K562 (cell line): ENCODE data around the gene SLC9A7. TPM values are rescaled to one million over a fixed set of nuclear protein-coding genes. Genes with fewer than 3 reads are reported as not detected.

Experiments
- ATAC-seq: fragments of 200-7000 bp; cut with Tn5 transposase; 3 replicates; pipeline ENCODE4 v1.9.1; 2020; ENCODE audit warnings: moderate library complexity
- BruUV-seq: library from RNA; stranded (reverse); fragments of 400-500 nt; replicated peaks from 2 replicates; lab custom pipeline; 2021; lab: Mats Ljungman, UMichigan
- CTCF ChIA-PET: fragments of 300-600 bp; formaldehyde crosslinking; extraction: SDS; loops from one replicate; lab custom pipeline; 2021; ENCODE audit warnings: low intra/inter-chr PET ratio; lab: Yijun Ruan, JAX
- POLR2A ChIA-PET: fragments of 300-600, 350-650 bp; sonication (Branson Sonifier 250); formaldehyde crosslinking; extraction: SDS; loops from one replicate; lab custom pipeline; 2021; ENCODE audit warnings: antibody characterized with exemption, inconsistent platforms; lab: Yijun Ruan, JAX
- DNase-seq, 4 experiments: peaks; one replicate each; pipeline versions ENCODE4 v3.0.0 to v3.0.0-alpha.2; 2011 to 2018; ENCODE audit warnings: low spot score in 3 of 4, mixed read lengths in 3 of 4; ENCODE audit errors: extremely low read depth in 1 of 4
- FAIRE-seq: peaks from 2 replicates; lab custom pipeline; 2011; peaks lifted over from hg19 to GRCh38; lab: Jason Lieb, UNC
- H2AFZ ChIP-seq: 2 replicates; pipeline ENCODE4 v1.6.0; 2011; ENCODE audit warnings: low read depth, low read length, control low read depth, inconsistent platforms
- H3K27ac ChIP-seq: fragments of 200-600 bp; 3 replicates; pipeline ENCODE4 v1.8.0; 2011; ENCODE audit warnings: low read depth, mild to moderate bottlenecking, control low read depth, inconsistent platforms, low read length, moderate library complexity, mixed read lengths; ENCODE audit errors: extremely low read depth
- H3K27me3 ChIP-seq, 2 experiments: fragments of 300-600 bp in 1 of 2; 2 replicates in 1 of 2; 3 replicates in 1 of 2; pipeline versions ENCODE4 v1.6.0 to v1.8.0; 2011; ENCODE audit warnings: inconsistent platforms in 2 of 2, low read length in 2 of 2, mild to moderate bottlenecking in 1 of 2, mixed read lengths in 1 of 2, moderate library complexity in 1 of 2; ENCODE audit not compliant: control insufficient read depth in 2 of 2, insufficient read depth in 2 of 2
- H3K36me3 ChIP-seq: fragments of 300-600 bp; 3 replicates; pipeline ENCODE4 v1.8.0; 2011; ENCODE audit warnings: mild to moderate bottlenecking, low read length, inconsistent platforms; ENCODE audit not compliant: control insufficient read depth, insufficient read depth
- H3K4me1 ChIP-seq, 2 experiments: fragments of 200-600 bp in 1 of 2; replicated peaks in 1 of 2; 2 replicates in 1 of 2; 3 replicates in 1 of 2; pipeline versions ENCODE4 v1.5.1 to v1.8.0; 2011; ENCODE audit warnings: inconsistent platforms in 2 of 2, low read length in 2 of 2, mild to moderate bottlenecking in 1 of 2, mixed read lengths in 1 of 2, moderate library complexity in 1 of 2; ENCODE audit not compliant: control insufficient read depth in 2 of 2, insufficient read depth in 2 of 2
- H3K4me2 ChIP-seq: 2 replicates; pipeline ENCODE4 v1.6.1; 2011; ENCODE audit warnings: low read length, control low read depth, inconsistent platforms, mixed read lengths; ENCODE audit not compliant: insufficient read depth
- H3K4me3 ChIP-seq: fragments of 200-600 bp; sonication (generic), shearing (Covaris generic); 2 replicates; pipeline ENCODE4 v1.5.1; 2016; ENCODE audit warnings: control low read depth, inconsistent platforms
- H3K79me2 ChIP-seq: fragments of 200-600 bp; 3 replicates; pipeline ENCODE4 v1.8.0; 2011; ENCODE audit warnings: low read length, inconsistent platforms; ENCODE audit not compliant: control insufficient read depth, insufficient read depth
- H3K9ac ChIP-seq, 2 experiments: 2 replicates each; pipeline versions ENCODE4 v1.6.0 to v1.6.1; 2011; ENCODE audit warnings: low read depth in 2 of 2, low read length in 2 of 2, control low read depth in 1 of 2, inconsistent platforms in 1 of 2, mild to moderate bottlenecking in 1 of 2, mixed read lengths in 1 of 2; ENCODE audit not compliant: insufficient read depth in 1 of 2
- H3K9me1 ChIP-seq: one replicate; pipeline ENCODE4 v1.6.0; 2011; ENCODE audit warnings: inconsistent platforms, mild to moderate bottlenecking, low read length, moderate library complexity; ENCODE audit not compliant: control insufficient read depth, insufficient read depth
- H3K9me3 ChIP-seq: replicated peaks from 2 replicates; pipeline ENCODE4 v1.5.1; 2011; ENCODE audit warnings: low read depth, low read length, inconsistent platforms; ENCODE audit not compliant: control insufficient read depth, insufficient read depth
- H4K20me1 ChIP-seq: replicated peaks from 2 replicates; pipeline ENCODE4 v1.6.1; 2011; ENCODE audit warnings: low read length, inconsistent platforms, mixed read lengths; ENCODE audit not compliant: control insufficient read depth, insufficient read depth
- FOXK1 ChIP-seq: sonication (generic); formaldehyde crosslinking; IDR thresholded peaks from 2 replicates; pipeline ENCODE4 v1.8.0; 2022; ENCODE audit warnings: missing genetic modification reagents, mild to moderate bottlenecking, borderline replicate concordance
- FUS ChIP-seq: fragments of 200-400 bp; formaldehyde crosslinking; optimal IDR thresholded peaks from 2 replicates; pipeline ENCODE3; 2017; ENCODE audit warnings: low read depth, low read length
- PKNOX1 ChIP-seq: fragments of 450-650 bp; IDR thresholded peaks from 2 replicates; pipeline ENCODE4 v1.6.1; 2016
- PTBP1 ChIP-seq: fragments of 200-400 bp; formaldehyde crosslinking; IDR thresholded peaks from 2 replicates; pipeline ENCODE4 v1.6.1; 2017; ENCODE audit warnings: low read depth, low read length
- ZBTB33 ChIP-seq: sonication (generic); formaldehyde crosslinking; IDR thresholded peaks from 2 replicates; pipeline ENCODE4 v1.8.1; 2023; ENCODE audit warnings: mild to moderate bottlenecking, missing genetic modification reagents
- WGBS: fragments of 100-300 bp; shearing (Covaris generic); methylation state at CpG from one replicate; pipeline ENCODE4 v1.1.6; 2016; ENCODE audit warnings: low coverage, mixed read lengths; ENCODE audit not compliant: insufficient coverage; ENCODE audit errors: missing lambda C conversion rate; 5-methylcytosine and 5-hydroxymethylcytosine counted together
- in situ Hi-C: fragments of 300-500 bp; cut with MboI; formaldehyde crosslinking; loops from 4 replicates; pipeline ENCODE4 v1.15.0; 2018; ENCODE audit warnings: inconsistent platforms, mixed read lengths
- intact Hi-C: fragments of 100-400 bp; cut with micrococcal nuclease; formaldehyde crosslinking; loops from 2 replicates; pipeline ENCODE4 v1.14.2; 2022
- polyA plus RNA-seq, 8 experiments: library from polyadenylated mRNA; depleted of rRNA in 4 of 8; stranded (reverse) in 5 of 8; unstranded in 3 of 8; fragments of >200 nt; fragmentation: Nextera tagmentation in 2 of 8; fragmentation: Illumina TruSeq in 1 of 8; extraction: Ambion mirVana in 2 of 8; extraction: Trizol in 1 of 8; gene quantifications; 2 replicates each; pipeline versions ENCODE4 v1.2.1 to v1.2.3, GENCODE V29; 2011 to 2014; ENCODE audit warnings: inconsistent platforms in 1 of 8, missing spikeins in 1 of 8
- total RNA-seq, 7 experiments: library from RNA; depleted of rRNA in 6 of 7; stranded (reverse); fragments of >200 nt in 6 of 7; fragmentation: Illumina TruSeq in 2 of 7; extraction: Trizol in 2 of 7; gene quantifications; 2 replicates each; pipeline versions ENCODE4 v1.2.1 to v1.2.3, GENCODE V29; 2011 to 2021; ENCODE audit warnings: low replicate concordance in 1 of 7

Gene SLC9A7
- total and polyA plus RNA-seq, 9 of the 15 experiments (the other 6 are each of a cell fraction or from before 2014, with no cell fraction given): 0.04 to 0.13 (median 0.09) TPM; not detected in 5

GRCh38 chrX:46601283-46601682 lies 157.6 kb downstream of the SLC9A7 start:
- H3K4me2 ChIP-seq: no peak overlapping the region
- no peaks in the 10 kb centered on the region for H3K36me3 ChIP-seq
- 0 out of 2 replicates have a peak, but pooled peaks cover 3% of the 10 kb centered on the region for H4K20me1 ChIP-seq
- intact Hi-C loops: no loop called here
- no peaks in the 10 kb centered on the region for H3K9me1 ChIP-seq
- H3K4me1 ChIP-seq: no peaks in the 10 kb centered on the region
- ChIA-PET CTCF (no interaction called here), POLR2A (no interaction called here)
- no peak overlapping the region for H2AFZ ChIP-seq
- H3K4me3 ChIP-seq: no peak overlapping the region
- ATAC-seq: no peak
- no peak for TF ChIP-seq ZBTB33 (CRISPR knock-in tag)
- no peak for TF ChIP-seq PTBP1
- no peak for TF ChIP-seq FUS
- no peak for TF ChIP-seq PKNOX1
- no peak for TF ChIP-seq FOXK1 (CRISPR knock-in tag)
- peaks cover under 1 to 3% of the 10 kb centered on the region in 2 experiments; a peak in 1 of 5 replicates for H3K27me3 ChIP-seq
- H3K9ac ChIP-seq: no peak overlapping the region
- H3K79me2 ChIP-seq: no peaks in the 10 kb centered on the region
- whole genome bisulfite sequencing: 0% methylated on average over 5 of the region's 6 CpGs
- no TSS peak for BruUV-seq
- FAIRE-seq: no peak
- H3K27ac ChIP-seq: no peak overlapping the region
- in situ Hi-C loops: no loop called here
- no peak for DNase-seq
- no peaks in the 10 kb centered on the region for H3K9me3 ChIP-seq
